Left forelimb (tissue), 1 donor: Measurements from ENCODE around the gene TRABD.

ENCODE experiments used
- DNase-seq: peaks from one replicate; pipeline ENCODE4 v3.0.0-alpha.2; 2018; ENCODE audit warnings: low spot score

The TRABD gene

DNA sequence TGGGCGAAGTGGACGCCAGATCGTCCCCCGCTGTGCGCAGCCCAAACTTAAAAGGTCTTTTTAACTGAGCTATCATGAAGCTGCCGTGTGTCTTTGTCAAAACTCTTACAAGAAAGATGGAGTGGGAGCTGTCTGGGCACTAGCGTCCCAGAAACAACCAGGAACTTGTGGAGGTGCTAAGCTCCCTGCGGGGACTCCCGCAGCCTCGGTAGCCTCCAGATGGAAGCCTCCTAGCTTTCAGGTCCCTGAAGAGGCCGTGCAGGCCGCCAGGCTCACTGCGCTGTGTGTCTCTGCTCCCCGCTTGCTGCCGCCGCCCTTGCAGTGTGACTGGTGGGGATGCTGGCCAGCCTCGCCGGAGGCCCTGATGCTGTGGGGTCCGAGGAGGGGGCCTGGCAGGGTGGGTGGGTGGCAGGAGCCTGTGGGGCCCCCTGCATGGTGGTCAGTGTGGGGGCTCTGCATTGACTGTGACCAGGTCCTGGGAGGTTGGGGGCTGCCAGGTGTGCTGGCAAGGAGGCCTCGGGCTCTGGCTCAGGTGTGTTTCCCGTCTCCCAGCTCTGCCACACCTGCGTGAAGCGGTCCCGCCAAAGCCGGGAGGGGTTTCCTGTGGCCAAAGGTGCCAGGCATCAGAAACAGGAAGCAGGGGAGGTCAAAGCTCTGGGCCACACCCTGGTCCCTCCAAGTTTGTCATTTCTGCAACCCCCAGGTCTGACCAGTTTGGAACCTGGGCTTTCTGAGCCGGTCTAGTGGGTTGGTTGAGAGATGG lies 1.2 kb downstream of the TRABD start:
- no peak for DNase-seq

- no peak for DNase-seq
Measured at GRCh38 chr22:50188356-50188755, 2.6 kb downstream of the TRABD start.

DNA sequence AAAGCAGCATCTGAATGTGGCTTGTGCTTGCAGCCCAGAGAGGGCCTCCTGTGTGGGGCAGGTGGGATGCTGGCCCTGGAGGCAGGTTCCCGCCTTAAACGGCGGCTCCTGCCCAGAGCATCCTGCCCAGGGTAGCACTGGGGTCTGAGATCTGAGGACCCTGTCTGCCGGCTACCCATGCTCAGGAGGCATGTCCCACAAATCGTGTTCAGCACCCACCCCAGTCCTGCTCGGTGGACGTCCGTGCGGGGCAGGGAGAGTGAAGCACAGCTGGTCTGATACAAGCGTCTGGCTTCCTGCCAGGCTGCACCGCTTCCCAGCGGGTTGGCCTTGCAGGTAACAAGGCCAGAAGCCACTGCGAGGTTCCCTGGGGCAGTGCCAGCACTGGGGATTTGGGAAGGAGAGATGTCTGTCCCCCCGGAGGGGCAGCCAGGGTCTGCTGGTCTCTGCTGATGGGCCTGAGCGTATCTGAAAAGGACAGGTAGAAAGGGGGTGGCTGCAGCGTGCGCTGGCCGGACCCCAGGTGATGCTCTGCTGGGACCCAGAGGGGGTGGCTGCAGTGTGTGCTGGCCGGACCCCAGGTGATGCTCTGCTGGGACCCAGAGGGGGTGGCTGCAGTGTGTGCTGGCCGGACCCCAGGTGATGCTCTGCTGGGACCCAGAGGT lies 3.6 kb downstream of the TRABD start:
- DNase-seq = no peak

DNA sequence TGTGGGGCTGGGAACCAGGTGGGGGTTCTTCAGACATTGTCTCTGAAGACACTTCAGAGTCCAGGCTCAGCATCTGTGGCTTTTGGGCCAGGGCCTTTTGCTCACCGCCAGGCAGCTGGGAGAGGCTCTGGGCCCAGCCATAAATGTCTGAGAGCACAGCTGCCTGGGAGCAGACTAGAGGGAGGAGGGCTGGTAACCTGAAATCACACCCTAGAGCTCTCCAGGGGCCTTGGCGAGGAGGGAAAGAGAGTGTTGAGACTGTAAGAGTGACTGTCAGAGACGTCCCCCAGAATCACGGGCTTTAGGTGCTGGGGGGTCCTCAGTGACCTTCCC lies 4.1 kb downstream of the TRABD start:
- no peak for DNase-seq

GRCh38 chr22:50190182-50190940 lies 4.6 kb downstream of the TRABD start:
- DNase-seq = no peak

- DNase-seq = no peak
Measured at GRCh38 chr22:50190941-50191741, 5.4 kb downstream of the TRABD start.

GRCh38 chr22:50192436-50193204 lies 6.9 kb downstream of the TRABD start:
- no peak for DNase-seq

DNA sequence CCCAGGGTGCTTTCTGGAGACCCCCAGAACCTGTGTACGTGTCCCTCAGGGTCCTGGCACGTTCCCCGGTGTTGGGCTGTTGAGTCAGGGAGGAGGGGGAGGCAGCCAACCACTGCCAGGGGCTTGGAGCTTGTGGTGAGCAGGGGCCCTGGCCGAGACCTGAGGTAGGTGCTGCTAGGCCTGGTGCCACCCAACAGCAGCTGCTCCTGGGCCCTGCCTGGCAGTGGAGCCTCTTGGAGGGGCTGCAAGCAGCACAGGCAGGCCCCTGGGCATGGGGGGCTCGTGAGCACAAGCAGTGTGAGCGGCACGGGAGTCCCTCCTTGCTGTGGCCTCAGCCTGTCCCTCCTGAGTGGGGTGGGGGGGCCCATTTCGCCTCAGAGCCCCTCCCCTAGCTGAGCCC lies 7.9 kb downstream of the TRABD start:
- no peak for DNase-seq

DNA sequence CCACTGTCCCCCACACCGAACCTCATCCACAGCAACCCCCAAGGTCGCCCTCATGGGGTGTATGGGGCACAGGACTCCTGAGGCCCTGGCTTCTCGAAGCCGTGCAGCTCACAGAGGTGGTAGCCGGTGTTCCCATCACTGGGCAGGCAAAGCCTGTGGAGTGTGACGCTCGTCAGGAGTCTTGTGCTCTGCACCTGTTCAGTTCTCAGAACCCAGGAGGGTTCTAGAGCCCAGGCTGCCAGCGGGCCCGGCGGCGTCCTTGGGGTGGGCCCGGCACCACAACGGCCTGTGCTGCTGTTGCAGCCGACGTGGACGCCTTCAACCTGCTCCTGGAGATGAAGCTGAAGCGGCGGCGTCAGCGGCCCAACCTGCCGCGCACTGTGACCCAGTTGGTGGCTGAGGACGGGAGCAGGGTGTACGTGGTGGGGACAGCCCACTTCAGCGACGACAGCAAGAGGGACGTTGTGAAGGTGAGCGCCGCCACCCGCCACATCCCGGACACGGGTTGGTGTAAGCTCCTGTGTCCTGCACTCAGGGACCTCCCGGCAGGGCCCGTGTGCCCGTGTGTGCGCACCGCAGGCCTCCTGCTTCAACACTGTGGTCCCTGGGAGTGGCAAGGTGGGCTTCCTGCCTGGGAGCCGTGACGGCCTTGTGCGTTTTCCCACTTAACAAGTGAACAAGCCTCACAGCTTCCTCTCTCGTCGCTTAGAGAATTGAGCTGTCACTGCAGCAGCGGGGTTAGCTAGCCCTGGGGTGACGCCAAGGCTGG lies 8.5 kb downstream of the TRABD start:
- no peak for DNase-seq

DNA sequence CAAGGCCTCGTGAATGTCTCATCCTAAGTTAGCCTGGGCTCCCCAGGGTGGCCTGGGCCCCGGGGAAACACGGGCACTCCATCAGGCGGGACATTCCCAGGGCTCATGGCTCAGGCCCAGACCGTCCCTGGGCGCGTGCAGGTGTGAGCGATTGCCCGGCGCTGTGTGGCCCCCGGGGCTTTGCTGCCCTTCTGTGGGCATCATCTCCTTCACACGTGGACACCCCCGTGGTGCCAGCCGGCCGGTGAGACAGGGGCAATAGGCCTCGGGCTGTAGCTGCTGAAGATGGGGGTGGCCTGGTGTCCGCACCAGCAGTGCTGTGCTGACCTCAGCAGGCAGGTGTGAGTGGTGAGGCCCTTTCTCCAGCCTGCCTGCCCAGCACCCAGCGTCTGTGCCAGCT lies 10.5 kb downstream of the TRABD start:
- no peak for DNase-seq

- DNase-seq = no peak
Measured at GRCh38 chr22:50197000-50197800, 11.5 kb downstream of the TRABD start.

GRCh38 chr22:50197856-50198623 lies 12.3 kb downstream of the TRABD start:
- no peak for DNase-seq

- DNase-seq = no peak
Measured at GRCh38 chr22:50198624-50199017, 12.9 kb downstream of the TRABD start.

DNA sequence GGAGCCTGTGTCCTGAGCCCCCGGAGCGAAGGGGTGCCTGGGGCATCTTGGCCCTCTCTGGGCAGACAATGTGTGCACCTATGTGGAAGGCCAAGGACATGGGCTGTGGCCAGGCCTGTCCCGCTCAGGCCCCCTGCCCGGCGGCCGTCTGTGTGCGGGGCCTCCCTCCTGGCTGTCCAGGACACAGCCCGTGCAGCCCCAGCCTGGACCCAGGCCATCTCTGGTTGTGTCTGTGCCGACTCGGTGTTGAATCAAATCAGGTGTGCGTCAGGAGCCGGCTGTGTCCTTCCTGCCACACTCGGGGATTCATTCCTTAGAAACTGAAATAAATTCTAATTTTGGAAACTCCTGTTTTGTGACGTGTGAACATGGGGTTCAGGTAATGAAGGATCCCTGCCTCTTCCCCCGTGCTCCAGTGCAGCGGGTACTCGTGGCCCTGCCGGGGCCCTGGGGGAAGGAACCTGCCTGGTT lies 13.6 kb downstream of the TRABD start:
- DNase-seq = no peak

GRCh38 chr22:50199829-50200460 lies 14.2 kb downstream of the TRABD start:
- DNase-seq = no peak

GRCh38 chr22:50200461-50201190 lies 14.9 kb downstream of the TRABD start, which contains the start of gene SELENOO:
TSS of gene SELENOO (plus strand) at chr22:50201011. CDS start at chr22:50201037, 26 bp downstream.
- peak; percentile 98 for DNase-seq
